RKO (cell line): Measurements from ENCODE around the gene ATP8B3.
"Not testable (repeated sequence)": the region's sequence is repeated elsewhere in the genome, so short reads cannot be mapped to it uniquely, and the experiment has no call there.

Experiments used
- DNase-seq: peaks from one replicate; pipeline ENCODE4 v3.0.0-alpha.2; 2016; ENCODE audit warnings: low spot score

ATP8B3 gene

DNA sequence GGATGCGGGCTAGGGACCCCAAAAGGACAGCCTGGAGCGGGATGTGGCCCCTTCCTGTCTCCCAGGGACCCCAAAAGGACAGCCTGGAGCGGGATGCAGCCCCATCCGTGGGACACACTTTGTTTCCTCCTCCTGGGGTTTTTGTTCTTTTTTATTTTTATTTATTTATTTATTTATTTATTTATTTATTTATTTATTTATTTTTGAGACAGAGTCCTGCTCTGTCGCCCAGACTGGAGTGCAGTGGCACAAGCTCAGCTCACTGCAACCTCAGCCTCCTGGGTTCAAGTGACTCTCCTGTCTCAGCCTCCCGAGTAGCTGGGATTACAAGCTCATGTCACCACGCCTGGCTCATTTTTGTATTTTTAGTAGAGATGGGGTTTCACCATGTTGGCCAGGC lies 14.8 kb downstream of the ATP8B3 start:
- DNase-seq = not testable (repeated sequence)

GRCh38 chr19:1796395-1797142 lies 15.5 kb downstream of the ATP8B3 start:
- no peak for DNase-seq

- DNase-seq = no peak
Observed at GRCh38 chr19:1794424-1795172, 17.5 kb downstream of the ATP8B3 start.

GRCh38 chr19:1791879-1792278 lies 20.2 kb downstream of the ATP8B3 start:
- DNase-seq = no peak

- no peak for DNase-seq
Observed at GRCh38 chr19:1790054-1790792, 21.9 kb downstream of the ATP8B3 start.

DNA sequence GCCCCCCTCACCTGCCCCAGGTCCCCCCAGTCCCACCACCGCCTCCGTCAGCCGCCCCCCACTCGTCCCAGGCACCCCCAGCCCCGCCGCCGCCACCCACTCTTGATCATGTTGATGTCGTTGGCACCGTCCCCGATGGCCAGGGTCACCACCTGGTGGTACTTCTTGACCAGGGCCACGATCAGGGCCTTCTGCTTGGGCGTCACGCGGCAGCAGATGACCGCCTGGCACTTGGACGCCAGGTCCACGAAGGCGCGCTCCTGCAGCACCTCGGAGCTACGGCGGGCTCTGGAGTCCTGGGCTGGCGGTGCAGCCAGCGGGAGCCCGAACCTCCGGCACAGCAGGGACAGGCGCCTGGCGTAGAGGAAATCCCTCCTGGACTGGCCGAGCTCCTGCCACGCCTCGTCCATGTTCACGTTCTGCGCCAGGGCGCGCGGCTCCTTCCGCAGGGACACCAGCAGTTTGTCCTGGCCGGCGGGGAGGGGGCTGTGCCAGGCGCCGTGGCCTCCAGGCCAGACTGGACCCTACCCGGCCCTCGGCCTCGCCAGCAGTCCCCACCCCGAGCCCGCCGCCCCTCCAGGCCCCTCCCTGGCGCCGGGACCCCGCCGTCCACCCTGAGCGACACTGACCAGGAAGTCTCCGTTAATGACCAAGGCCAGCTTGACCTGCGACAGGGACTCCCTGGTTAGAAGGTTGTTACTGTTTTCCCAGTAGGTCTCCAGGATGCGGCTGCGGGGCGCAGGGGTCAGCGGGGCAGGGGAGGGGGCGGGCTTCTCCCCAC lies 22.6 kb downstream of the ATP8B3 start:
- no peak for DNase-seq

GRCh38 chr19:1787116-1787515 lies 25.0 kb downstream of the ATP8B3 start:
- no peak for DNase-seq

DNA sequence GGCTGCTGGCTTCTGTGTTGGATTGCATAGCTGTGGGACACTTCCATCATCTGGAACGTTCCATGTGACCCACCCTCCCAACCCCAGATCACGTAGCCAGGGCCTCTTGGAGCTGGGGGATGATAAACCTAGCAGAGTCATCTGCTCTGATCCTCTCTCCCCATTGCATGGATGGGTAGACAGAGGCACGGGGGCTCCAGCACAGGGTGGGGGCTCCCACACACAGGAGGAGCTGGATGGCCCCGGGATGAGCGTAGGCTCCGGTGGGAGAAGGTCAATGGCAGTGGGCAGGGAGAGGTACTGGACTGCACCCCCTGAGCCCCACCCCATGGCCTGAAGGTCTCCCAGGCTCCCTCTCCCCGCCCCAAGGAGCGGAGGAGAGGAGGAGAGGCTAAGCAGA lies 25.4 kb downstream of the ATP8B3 start:
- DNase-seq = no peak

- DNase-seq = no peak
Observed at GRCh38 chr19:1785310-1785709, 26.8 kb downstream of the ATP8B3 start.

GRCh38 chr19:1783874-1784273 lies 28.2 kb downstream of the ATP8B3 start:
- DNase-seq = no peak

DNA sequence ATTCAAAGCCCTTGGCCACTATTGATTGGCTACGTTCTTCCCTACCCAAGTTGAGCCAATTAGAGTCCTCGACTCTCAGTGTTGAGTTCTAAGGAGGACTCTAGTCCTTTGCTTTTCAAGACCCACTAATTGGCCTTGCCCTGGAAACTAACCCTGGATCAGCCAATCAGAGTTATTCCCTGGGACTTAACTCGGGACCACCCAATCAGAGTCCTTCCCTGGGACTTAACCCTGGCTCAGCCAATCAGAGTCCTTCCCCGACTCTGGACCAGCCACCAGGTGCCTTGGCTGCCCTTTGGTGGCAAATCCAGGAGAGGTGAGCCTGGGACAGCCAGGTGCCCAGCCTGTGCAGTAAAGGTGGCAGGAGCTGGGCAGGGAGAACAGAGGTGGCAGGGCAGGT lies 28.7 kb downstream of the ATP8B3 start:
- no peak for DNase-seq

DNA sequence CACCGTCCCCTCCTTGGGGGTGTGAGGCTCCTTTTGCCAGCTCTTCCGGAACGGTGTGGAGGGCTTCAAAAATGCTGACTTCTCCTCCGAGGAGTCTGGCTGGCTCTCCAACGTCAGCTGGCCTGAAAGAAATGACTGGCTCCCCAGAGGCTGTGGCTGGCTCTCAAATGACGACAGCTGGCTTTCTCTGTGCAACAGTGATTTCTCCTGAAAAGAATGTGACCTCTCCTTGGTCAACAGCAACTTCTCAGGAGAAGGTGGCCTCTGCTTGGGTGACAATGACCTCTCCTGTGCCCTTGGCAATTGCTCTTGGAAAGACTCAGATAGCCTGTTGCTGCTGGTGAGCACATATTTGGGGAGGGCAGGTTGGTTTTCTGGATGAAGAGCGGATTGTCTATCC lies 29.6 kb downstream of the ATP8B3 start:
- no peak for DNase-seq

DNA sequence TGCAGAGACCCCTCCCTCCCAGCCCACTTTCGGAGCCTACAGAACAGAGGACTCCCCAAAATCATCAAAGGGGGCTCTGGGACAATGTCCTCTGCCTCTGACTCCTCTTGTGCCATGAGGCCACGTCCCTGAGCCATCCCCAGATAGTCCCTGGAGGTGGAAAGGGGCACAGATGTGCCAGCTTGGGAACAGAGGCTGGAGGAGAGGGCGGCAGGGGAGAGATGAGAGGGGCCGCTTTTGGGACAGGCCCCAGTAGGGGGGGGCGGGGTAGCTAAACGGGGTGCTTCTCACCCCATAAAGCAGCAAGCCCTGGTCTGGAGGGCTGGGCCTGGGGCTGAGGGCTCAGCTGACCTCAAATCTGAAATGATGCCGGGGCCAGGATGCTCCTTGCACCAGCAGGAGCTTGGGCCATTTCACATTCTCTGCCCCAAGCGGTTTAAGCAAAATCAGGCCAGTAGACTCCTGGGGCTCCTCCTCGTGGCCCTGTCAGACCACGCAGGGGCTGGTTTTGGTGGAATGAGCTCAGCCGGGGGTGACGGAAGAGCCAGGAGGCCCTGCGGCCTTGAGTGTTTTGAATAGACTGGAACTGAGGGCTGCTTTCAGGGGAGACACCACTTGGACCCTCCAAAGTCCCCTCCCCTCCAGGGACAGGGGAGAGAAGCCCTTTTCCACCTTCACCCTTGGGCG lies 31.7 kb downstream of the ATP8B3 start:
- DNase-seq = peak; percentile 73

GRCh38 chr19:1779574-1779973 lies 32.5 kb downstream of the ATP8B3 start:
- DNase-seq = no peak

DNA sequence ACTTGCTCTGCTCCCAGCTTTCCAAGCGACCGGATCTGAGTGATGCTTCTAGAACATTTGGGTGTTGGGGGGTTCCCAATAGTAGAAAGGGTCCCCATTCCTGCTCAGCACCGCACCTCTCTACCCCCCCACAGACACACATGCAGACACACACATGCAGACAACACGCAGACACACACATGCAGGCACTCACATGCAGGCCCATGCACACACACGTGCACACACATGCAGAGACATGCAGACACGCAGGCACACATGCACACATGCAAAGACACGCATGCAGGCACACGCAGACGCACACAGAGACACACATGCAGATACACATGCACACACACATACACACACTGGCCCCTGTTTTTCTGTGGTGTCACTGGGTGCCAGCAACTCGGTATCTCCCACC lies 34.9 kb downstream of the ATP8B3 start:
- DNase-seq = no peak

DNA sequence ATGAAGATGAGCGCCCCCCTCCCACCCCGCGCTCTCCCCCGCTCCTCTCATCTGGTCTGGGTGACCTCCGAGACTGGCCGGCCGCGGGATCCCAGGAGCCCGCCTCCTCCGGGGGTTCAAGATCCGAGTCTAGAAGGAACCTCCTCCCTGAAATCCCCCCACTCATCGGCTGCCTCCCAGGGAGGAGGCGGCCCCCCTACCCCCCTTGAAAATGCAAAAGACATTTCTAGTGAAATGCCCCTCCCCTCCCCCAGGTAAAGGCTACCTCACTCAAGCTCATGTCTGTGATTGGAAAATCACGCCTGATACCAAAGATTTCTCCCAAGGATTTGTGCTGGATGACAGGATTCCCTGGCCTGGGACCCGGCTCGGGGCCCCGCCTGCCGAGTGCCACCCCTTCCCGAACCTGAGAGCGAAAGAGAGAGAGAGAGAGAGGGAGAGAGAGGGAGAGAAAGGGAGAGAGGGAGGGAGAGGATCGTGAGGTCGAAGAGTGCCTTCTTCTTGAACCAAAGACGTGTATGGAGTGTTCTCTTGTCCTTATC lies 35.4 kb downstream of the ATP8B3 start:
- DNase-seq = no peak

GRCh38 chr19:1775951-1776605 lies 36.0 kb downstream of the ATP8B3 start:
- no peak for DNase-seq

DNA sequence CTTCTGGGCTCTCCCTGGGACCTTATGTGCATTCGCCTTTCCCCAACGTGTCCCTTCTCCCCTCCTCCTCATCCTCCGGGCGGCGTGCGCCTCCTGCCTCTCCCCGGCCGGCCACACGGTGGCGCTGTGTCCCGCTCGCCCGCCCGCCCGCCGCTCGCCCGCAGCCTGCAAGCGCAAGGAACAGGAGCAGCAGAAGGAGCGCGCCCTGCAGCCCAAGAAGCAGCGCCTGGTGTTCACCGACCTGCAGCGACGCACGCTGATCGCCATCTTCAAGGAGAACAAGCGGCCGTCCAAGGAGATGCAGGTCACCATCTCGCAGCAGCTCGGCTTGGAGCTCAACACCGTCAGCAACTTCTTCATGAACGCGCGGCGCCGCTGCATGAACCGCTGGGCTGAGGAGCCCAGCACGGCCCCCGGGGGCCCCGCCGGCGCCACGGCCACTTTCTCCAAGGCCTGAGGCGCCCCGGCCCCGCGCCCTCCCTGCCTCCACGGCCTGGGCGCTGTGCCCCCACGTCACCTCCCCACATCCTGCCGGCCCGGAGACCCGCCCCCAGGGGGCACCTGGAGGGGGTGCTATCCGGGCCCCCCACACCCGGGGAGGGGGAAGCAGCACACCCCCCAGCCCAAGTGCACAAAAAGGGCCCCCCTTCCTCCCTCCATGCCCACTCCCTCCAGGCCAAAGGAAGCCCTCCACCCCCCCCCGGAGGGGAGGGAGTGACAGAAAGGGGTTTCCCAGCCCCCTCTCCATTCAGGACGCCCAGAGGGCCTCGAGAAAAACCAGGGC lies 36.9 kb downstream of the ATP8B3 start:
- DNase-seq = peak; percentile 20

GRCh38 chr19:1773184-1773583 lies 38.9 kb downstream of the ATP8B3 start:
- DNase-seq = peak; percentile 60
